HG02870 (cell line): Measurements from ENCODE around the gene NEK3.
"Not testable (repeated sequence)": the region's sequence is repeated elsewhere in the genome, so short reads cannot be mapped to it uniquely, and the experiment has no call there.

Experiments used
- ATAC-seq: cut with Tn5 transposase; IDR thresholded peaks from one replicate; pipeline ENCODE4 v1.9.1; 2021; ENCODE audit warnings: mild to moderate bottlenecking, moderate library complexity; ENCODE audit not compliant: unreplicated experiment

NEK3 gene

DNA sequence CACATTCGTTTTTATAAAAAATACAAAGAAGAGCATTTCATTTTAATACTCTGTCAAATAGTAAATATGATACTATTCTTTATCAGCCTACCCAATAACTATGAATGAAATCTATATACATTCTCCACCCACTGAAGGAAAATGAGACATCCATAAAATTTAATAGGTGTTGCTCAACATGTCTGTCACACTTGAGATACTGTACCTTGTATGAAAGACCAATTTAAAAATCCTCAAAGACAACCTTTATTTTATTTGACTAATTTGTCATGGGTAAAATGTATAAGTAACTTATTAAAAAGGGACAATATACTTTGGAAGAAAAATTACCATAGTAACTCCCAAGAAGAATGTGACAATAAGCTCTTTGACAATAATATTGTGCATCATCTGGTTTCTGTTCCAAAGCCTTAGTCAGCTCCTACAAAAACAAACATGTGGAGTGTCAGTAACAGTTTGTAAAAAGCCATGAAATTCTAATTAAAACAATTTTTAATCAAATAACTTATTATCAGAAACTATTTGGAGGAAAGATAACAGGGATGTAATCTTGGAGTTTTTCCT is 11.5 kb upstream of the NEK3 start:
- not testable (repeated sequence) for ATAC-seq

DNA sequence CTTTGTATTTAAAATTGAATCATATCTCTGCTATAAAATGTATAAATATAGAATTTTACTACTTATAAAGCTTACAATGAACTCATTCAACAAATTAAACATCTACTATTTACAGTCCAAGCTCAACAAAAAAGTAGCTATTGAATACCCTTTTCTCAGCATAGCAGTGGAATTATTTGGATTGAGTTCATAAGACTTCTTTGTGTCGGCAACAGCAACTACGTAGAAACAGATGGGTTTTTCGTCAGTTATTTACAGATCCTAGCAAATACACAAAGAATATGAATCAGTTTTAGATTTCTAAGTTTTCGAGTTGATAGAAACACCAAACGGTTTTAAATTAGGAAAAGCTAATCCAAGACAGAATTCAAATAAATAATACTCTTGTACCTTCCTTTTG is 10.4 kb upstream of the NEK3 start:
- no peak for ATAC-seq

DNA sequence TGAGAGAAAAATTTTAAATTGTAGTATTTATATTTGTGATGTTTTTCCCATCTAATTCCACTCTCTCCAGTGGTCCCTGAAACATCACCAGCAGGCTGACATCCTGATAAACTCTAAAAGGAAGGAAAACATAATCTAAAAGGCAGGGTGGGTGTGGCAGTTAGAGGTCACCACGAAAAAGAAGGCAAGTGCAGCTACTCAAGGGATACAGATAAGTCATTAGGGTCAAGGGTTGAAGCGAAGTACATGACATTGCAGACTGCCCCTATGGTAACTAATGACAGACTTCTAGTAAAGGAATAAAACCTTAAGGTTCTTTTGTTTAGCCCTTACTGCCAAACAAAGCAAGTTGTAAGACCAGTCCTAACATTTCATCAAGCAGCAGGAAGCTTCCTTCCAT is 6.0 kb upstream of the NEK3 start:
- ATAC-seq: no peak

DNA sequence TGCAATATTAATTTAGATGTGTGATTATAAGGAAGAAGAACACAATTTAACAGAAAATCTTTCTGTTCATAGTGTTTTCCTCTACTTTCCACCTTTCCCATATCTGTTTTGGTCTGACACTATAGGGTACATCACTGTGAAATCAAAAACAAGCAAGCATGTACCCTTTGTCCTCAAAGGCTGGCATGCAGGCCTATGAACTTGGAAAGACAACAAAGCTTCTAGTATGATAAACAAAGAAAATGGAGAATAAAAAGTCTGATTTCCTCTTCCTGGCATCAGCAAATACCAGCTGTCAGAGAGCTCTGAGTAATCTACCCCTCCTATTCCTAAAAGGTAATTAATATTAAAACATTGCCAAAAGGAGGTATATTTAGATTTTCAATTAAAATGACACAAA is 5.6 kb upstream of the NEK3 start:
- no peak for ATAC-seq

DNA sequence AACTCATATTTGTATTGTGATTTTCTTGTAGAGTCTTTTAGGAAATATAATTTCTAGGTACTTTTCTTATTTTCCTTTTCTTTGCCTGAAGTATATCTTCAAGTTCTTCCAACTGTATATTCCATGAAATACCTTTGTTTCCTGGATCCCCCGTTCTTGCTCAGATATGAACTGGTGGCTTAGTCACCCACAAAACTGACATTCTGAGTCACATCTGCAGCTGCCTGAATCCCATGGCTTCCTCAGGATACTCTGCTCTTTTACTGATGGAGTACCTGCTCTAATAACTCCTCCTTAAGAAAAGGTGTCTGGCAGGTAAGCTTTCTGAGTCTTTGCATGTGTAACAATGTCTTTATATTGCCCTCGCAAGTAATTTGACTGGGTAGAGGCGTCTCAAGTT is 4.5 kb upstream of the NEK3 start:
- not testable (repeated sequence) for ATAC-seq

DNA sequence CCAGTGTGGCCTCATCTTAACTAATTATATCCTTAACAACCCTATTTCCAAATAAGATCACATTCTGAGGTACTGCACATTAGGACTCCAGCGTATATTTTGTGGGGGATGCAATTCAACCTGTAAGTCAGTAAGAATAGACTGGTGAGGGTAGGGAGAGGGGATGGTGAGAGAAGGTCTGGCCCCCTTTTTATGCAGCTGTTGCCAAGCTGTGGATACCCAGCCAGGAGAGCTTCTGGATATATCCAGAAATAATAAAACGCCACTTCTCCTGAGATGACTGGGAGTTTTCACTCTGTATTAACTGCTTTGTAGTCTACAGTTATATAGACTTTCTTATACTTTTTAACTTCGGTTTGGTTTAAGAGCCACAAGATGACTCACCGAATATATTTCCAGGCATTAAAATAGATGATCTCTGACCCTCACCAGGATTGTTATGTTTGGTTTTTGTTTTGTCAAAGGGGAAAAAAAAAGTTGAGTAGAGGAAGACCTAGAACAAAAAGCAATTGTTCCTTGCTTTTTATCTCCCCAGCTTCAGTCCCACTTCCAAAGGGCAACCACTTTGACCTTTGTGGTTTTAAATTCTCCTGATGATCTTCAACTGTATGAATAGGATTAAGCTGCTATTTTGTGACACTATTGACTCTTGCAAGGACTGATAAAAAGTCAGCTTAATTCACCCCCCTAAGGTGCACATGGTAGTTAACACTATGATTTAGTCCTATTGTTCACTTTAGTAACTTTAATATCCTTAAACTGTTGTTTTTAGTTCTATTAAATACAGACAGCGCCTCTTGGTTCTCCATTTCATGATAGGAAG is 3.1 kb upstream of the NEK3 start:
- ATAC-seq: no peak

DNA sequence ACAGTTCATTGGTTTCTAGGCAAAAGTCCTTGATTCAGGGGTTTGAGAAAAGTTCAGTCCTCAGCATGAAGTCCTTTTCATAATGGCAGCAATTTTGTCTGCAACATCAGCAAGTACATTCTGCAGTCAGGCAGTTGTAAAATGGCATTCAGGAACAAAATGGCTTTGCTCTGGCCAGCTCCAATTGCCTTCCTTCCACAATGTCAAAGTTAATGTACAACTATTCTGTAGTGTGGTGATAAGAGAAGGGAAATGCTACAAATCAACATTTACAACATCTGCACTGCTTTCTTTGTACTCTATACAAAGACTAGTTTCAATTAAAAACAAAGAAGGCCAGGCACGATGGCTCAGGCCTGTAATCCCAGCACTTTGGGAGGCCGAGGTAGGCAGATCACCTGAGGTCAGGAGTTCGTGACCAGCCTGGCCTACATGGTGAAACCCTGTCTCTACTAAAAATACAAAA is 1.8 kb upstream of the NEK3 start:
- ATAC-seq: no peak

DNA sequence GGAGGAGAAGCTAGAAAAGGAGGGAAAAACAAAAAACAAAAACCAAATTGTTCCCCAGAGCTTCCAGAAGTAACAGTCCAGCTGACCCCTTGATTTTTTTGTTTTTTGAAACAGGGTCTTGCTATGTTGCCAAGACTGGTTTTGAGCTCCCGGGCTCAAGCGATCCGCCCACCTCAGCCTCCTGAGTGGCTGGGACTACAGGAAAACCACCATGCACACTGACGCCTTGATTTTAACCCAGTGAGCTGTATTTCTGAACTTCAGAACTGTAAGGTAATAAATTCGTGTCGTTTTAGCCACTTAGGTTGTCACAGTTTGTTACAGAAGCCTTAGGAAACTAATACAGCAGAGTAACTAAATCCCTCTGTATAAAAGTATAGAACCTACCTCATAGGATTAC is 1.1 kb upstream of the NEK3 start:
- ATAC-seq: no peak

DNA sequence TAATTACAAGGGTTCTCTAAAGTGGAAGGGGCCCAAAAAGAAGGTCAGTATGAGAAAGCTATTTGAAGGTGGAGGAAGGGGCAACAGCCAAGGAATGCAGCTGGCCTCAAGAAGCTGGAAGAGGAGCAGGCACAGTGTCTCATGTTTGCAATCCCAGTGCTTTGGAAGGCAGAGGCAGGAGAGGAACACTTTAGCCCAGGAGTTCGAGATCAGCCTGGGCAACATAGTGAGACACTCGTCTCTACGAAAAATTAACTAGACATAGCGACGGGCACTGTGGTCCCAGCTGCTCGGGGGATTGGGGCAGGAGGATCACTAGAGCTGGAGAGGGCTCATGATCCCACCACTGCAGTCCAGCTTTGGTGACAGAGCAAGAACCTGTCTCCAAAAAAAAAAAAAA is 656 bp upstream of the NEK3 start:
- ATAC-seq: no peak

DNA sequence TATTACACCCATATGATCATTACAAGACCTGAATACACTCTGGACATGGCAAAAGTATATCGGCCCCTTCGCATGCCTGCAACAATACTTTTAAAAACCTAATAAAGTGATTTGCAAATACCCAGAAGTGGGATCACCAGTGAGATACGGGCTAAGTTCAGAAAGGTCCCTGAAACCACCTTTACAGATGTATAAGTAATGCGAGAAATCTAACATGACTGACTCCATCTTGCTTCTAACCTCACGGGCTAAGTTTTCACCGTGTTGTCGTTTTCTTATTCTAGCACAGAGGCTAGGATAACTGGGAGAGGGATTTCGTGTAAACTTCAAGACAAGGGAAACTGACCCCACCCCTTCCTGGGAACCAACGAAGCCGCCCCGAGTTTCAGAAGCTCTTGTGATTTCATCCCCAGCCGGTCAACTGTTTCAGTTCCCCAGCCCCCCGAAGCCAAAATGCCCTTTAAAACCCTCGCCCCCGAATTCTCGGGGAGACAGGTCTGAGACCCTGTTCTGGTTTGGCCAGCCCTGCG is 703 bp downstream of the NEK3 start:
- peak; percentile 49 for ATAC-seq

DNA sequence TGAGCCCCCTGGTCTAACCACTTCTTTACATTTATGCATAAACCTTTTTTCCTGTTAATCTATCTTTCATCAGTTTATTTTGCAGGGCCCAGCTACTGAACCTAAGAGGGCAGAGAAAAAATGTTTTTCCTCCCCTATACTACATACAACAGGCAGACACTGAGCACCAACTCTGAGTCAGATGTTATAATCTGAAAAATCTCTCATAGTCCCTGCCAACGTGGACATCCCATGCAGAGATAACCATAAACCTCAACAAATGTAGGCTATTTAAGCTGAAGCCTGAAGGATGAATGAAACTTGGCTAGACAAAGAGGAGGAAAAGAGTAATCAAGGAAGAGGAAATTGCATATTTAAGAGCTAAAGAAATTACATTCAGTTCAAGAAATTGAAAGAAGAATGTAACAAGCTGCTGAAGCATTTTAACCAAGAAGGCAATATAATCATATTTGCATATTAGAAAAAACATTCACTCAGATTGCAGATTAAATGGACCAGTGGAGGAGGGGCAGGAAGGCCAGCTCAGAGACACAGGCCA is 2.6 kb downstream of the NEK3 start:
- no peak for ATAC-seq

DNA sequence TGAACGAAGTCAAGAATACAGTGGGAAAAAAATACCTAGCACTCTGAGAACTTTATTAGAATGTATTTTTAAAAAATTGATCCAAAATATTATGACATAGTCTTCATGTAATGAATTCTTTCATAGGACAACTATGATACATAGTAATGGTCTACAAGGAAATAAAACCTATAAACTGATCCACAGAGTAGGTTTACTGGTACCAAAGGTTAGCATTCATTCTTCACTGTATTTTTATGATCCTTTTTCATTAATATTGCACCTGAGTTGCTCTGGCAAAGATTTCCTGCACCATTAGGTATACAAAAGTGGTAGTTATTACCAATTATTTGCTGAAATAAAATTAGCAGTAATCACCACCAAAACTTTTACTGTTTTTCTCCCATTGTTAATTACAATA is 4.2 kb downstream of the NEK3 start:
- ATAC-seq: no peak

DNA sequence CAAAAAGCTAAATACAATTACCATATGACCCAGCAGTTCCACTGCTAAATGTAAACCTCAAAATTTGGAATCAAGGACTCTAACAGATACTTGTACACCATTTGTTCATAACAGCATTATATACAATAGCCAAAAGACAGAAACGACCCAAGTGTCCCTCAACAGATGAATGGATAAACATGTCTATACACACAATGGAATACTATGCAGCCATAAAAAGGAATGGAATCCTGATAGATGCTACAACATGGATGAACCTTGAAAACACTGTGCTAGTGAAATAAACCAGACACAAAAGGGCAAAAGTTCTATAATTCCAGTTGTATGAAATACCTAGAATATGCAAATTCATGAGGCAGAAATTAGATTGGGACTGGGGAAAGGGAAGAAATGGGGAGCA is 12.2 kb downstream of the NEK3 start:
- ATAC-seq: no peak

DNA sequence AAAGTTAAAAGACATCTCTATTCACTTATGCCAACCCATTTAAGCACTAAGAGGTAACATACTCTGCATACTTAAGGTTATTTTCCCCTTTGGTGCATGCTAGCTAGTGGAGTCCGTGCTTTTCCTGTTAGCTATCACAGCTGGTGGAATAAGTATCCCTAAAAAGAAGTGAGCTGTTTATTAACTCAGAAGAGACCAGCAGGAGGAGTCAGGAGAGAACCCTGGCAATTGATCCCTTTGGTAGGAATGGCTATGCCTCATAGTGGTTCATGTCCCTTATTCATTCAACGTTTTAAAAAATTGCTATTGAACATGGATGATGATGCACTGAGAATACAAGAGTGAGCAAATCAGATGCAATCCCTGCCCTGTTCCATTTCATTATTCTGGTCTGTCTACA is 18.1 kb downstream of the NEK3 start:
- no peak for ATAC-seq

DNA sequence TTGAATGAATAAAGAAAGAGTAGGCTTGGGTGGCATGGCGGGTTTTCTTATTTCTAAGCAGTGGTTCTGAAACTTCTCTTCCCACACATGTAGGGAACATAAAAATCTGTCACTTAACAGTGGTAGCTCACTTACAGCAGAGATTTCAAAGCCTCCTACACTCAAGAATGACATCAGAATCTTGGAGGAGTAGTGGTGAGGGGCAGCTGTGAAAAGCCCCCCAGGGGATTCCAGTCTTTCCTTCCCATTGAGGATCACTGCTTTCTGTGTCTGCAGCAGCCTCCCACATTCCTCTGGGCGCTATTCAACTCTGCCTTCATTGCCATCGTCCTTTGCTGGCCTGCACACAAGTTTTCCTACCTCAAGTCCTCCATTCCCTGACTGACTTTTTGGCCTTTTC is 21.9 kb downstream of the NEK3 start:
- ATAC-seq: no peak

DNA sequence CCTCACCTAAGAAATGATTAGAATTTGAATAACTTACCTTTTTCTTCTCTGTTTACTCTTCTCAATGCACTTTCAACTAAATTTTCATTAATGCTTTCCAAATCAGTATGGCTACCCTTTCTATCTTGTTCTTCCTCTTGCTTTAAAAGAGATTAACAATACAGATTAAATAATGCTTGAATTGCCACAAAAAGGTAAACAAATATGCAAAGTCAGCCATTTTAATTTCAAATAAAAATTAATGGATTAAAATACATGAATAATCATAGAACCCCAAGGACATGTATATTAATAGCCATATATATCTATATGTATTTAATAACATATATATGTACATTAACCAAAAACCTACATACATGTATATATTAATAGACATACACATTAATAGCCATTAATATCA is 22.6 kb downstream of the NEK3 start:
- ATAC-seq: no peak

DNA sequence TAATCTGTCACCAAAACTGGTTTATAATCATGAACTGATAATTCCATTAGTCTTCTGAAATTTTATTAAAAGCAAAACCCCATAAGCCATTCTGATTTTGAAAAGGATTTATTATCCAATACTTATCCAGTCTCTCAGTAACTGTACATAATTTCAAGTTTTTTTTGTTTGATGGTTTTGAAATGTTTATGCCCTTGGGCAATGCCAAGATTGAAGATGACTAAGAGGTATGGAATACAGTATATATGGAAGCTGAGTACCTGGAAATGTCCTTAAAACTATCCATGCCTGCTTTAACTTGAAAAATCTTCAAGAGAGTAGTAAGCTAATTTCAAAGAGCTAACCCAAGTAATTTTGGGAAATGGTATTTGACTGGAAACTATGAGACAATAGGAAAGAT is 28.8 kb downstream of the NEK3 start:
- no peak for ATAC-seq

DNA sequence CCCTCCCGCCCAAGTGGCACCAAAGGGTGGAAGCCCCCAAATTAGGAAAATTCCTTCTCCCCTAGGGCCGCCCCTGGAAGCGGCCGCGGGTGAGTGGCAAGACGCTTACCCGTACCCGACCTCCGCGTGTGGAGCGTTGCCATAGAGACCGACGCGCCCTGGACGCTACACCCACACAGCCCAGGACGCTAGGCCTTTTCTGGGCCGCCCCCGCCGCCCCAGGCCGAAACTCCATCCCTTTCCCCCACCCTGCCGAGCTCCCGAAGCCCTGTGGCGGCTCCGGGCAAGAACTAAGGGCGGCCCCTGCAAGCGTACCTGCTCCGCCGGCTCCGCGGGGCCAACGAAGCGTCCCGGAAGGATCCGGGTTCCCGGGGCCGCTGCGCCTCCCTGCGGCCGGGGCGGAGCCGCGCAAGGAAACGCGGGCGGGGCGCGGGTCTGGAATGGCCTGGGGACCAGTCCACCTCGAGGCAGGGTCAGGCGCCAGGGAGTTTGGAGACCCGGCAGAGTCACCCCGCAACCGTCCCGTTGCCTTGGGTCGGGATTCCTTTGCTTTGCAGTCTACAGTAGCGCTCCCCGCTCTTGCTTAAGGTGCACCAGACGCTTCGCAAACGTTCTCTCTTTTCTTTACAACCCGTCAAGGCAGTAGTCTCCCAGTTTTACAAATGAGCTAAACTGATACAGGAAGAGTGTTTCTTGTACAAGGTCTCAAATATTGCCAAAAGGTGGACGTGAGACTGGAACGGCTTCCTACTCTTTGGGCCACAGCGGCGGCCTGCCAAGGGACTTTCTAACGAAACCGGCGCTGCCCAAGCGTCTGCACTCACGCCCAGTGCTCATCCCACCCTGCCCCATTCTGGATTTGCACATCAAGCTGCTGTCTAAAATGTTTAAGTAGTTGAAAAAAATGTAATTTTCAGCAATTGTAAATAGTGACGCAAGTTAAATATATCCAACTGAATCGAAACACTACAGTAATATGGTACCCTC is 30.4 kb downstream of the NEK3 start, which contains the start of gene NEK5:
TSS of gene NEK5 (minus strand) at position 360 of the 987 bp plus-strand sequence. CDS start 1,591 bp downstream, outside the sequence.
- peak; percentile 59 for ATAC-seq

DNA sequence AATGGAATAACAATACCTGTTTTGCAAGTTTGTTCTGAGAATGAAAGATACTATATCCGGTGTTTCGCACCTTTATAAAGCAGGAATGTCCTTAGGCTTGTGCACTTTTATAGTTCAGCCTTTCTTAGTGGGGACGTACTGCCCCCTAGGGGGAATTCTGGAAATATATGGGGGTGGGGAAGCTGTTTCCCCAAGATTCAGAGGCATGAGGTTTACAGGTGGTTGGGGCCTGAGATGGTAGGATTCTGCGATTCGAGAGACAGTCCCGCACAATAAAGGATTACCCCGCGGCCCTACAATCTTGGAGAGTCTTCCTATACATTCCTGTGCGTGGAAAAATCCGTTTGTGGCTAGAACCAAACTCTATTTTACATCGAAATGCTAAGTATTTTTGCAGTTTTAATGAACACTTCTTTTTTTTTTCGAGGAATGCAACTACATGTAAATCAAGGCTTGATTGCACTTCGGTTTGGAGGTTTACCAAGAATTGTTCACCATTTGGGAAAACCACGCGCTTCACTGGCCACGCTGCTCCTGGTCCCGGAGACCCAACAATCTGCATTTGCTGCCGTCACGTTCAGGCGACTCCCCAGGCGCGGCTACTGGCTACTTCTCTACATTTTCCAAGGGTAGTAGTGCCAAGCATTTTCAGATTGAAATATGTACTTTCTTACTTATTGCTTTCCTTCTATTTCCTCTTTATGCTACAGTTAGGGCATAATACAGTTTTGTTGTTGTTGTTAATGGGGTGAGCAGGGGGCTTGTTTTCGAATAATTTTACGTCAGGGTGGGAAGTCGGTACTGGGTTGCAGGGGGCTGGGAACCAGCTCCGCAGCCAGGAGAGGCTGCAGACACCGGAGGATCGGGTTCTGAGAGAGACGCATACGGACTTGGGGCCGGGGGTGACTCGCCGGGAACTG is 31.4 kb downstream of the NEK3 start:
- ATAC-seq: peak; percentile 5

DNA sequence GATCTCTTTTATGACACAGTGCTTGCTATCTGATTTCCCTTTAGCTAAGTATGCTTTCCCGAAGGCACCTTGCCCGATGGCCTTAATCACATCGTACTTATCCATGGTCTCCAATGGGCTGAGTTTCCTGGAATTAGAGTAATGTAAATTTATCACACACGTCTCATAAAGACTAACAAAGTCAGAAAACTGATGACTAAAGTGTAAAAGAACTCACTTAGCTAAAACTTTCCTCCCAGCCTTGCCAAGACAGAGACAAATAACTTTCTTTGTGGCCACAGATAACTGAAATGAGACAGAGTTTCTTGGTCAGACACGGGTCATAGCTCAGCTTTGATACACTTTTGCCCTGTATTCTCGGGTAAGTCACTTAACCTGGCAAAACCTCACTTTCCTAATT is 32.0 kb downstream of the NEK3 start:
- ATAC-seq: no peak
